22Rv1 (cell line): ENCODE measurements around the gene NRSN1.

Experiments used
- CTCF ChIP-seq: fragments of 450-650 bp; IDR thresholded peaks from 2 replicates; pipeline ENCODE4 v1.5.1; 2017; ENCODE audit warnings: mild to moderate bottlenecking
- ZFX ChIP-seq: fragments of 450-650 bp; IDR thresholded peaks from 2 replicates; pipeline ENCODE4 v1.6.1; 2017; ENCODE audit warnings: antibody characterized with exemption, borderline replicate concordance

- no peak for TF ChIP-seq CTCF
- TF ChIP-seq ZFX: no peak
Observed at GRCh38 chr6:24079076-24079475, 46.9 kb upstream of the NRSN1 start.
